ENCODE results near the gene C22orf23.
A peak's percentile ranks its signal among the peaks of the same experiment; 100 is the strongest.

The C22orf23 gene

GRCh38 chr22:37926358-37926757 is 27.0 kb downstream of the C22orf23 start:
- no peak overlapping the region for H2BK120ac ChIP-seq (ENCODE audit: insufficient read depth, low read length, poor library complexity)
- no peaks in the 10 kb centered on the region for H3K9me3 ChIP-seq (ENCODE audit: insufficient read depth, low read depth, low read length)
- no peak overlapping the region for H3K27ac ChIP-seq (ENCODE audit: low read depth, low read length)
- no peak overlapping the region for H3K23ac ChIP-seq (ENCODE audit: low read length)
- no peak overlapping the region for H2AFZ ChIP-seq (ENCODE audit: insufficient read depth, low read length, poor library complexity)
- H3K4me3 ChIP-seq (ENCODE audit: low read depth, low read length) = no peak overlapping the region
- no peak overlapping the region for H3K18ac ChIP-seq (ENCODE audit: low read length)
- peaks cover 90 to 91% of the 10 kb centered on the region in 2 experiments for H3K36me3 ChIP-seq (ENCODE audit: control insufficient read depth in 1 of 2, insufficient read depth in 2 of 2, low read length in 2 of 2)
- no peak overlapping the region for H3K14ac ChIP-seq (ENCODE audit: low read length)
- no peaks in the 10 kb centered on the region for H3K79me2 ChIP-seq (ENCODE audit: control insufficient read depth, insufficient read depth, low read length, poor library complexity)
- no peaks in the 10 kb centered on the region for H3K27me3 ChIP-seq (ENCODE audit: insufficient read depth, low read length)
- H4K91ac ChIP-seq (ENCODE audit: low read depth, low read length) = no peak overlapping the region
- H2AK5ac ChIP-seq (ENCODE audit: low read length) = no peak overlapping the region
- no peak overlapping the region for H2BK12ac ChIP-seq (ENCODE audit: low read length)
- H3K4me1 ChIP-seq (ENCODE audit: control insufficient read depth in 1 of 2, insufficient read depth in 2 of 2, low read length in 2 of 2) = no peaks in the 10 kb centered on the region
- H4K8ac ChIP-seq (ENCODE audit: low read depth, low read length) = no peak overlapping the region
- no peaks in the 10 kb centered on the region for H3K79me1 ChIP-seq (ENCODE audit: low read length)
- no peak overlapping the region for H3K4me2 ChIP-seq (ENCODE audit: low read length)
- no peak for DNase-seq
- no peak overlapping the region for H4K12ac ChIP-seq (ENCODE audit: low read depth, low read length)
- WGBS (ENCODE audit: extremely low coverage, insufficient coverage, insufficient read length) = no CpG with 5 or more reads among the region's 7 CpGs
- no peak overlapping the region for H3K9ac ChIP-seq (ENCODE audit: low read length)
- no peak overlapping the region for H3K4ac ChIP-seq (ENCODE audit: low read depth, low read length)
- no peak overlapping the region for H2BK5ac ChIP-seq (ENCODE audit: low read depth, low read length, poor library complexity)

GRCh38 chr22:37925767-37926166 is 27.6 kb downstream of the C22orf23 start:
- Histone ChIP-seq H2AFZ (ENCODE audit: insufficient read depth, low read length, poor library complexity) (no peak overlapping the region), H3K9ac (ENCODE audit: low read length) (no peak overlapping the region), H3K79me2 (ENCODE audit: control insufficient read depth, insufficient read depth, low read length, poor library complexity) (no peaks in the 10 kb centered on the region), H3K4me3 (ENCODE audit: low read depth, low read length) (no peak overlapping the region), H4K91ac (ENCODE audit: low read depth, low read length) (no peak overlapping the region), H3K27me3 (ENCODE audit: insufficient read depth, low read length) (no peaks in the 10 kb centered on the region), H2BK5ac (ENCODE audit: low read depth, low read length, poor library complexity) (no peak overlapping the region), H4K8ac (ENCODE audit: low read depth, low read length) (no peak overlapping the region), H3K36me3 (ENCODE audit: control insufficient read depth in 1 of 2, insufficient read depth in 2 of 2, low read length in 2 of 2) (peaks cover 88 to 91% of the 10 kb centered on the region in 2 experiments), H3K79me1 (ENCODE audit: low read length) (no peaks in the 10 kb centered on the region), H2AK5ac (ENCODE audit: low read length) (no peak overlapping the region), H3K4me2 (ENCODE audit: low read length) (no peak overlapping the region), H2BK12ac (ENCODE audit: low read length) (no peak overlapping the region), H2BK120ac (ENCODE audit: insufficient read depth, low read length, poor library complexity) (no peak overlapping the region), H3K4ac (ENCODE audit: low read depth, low read length) (peak overlapping the region; percentile 2), H3K23ac (ENCODE audit: low read length) (no peak overlapping the region), H3K4me1 (ENCODE audit: control insufficient read depth in 1 of 2, insufficient read depth in 2 of 2, low read length in 2 of 2) (no peaks in the 10 kb centered on the region), H3K14ac (ENCODE audit: low read length) (no peak overlapping the region), H3K18ac (ENCODE audit: low read length) (no peak overlapping the region), H3K9me3 (ENCODE audit: insufficient read depth, low read depth, low read length) (no peaks in the 10 kb centered on the region), H4K12ac (ENCODE audit: low read depth, low read length) (no peak overlapping the region), H3K27ac (ENCODE audit: low read depth, low read length) (no peak overlapping the region)
- no CpG with 5 or more reads among the region's 15 CpGs for WGBS (ENCODE audit: extremely low coverage, insufficient coverage, insufficient read length)
- no peak for DNase-seq

GRCh38 chr22:37925330-37925729 is 28.1 kb downstream of the C22orf23 start:
- Histone ChIP-seq H4K8ac (ENCODE audit: low read depth, low read length) (no peak overlapping the region), H3K23ac (ENCODE audit: low read length) (no peak overlapping the region), H3K4me1 (ENCODE audit: control insufficient read depth in 1 of 2, insufficient read depth in 2 of 2, low read length in 2 of 2) (no peaks in the 10 kb centered on the region), H3K18ac (ENCODE audit: low read length) (no peak overlapping the region), H3K9ac (ENCODE audit: low read length) (no peak overlapping the region), H3K14ac (ENCODE audit: low read length) (no peak overlapping the region), H3K4me3 (ENCODE audit: low read depth, low read length) (no peak overlapping the region), H3K27ac (ENCODE audit: low read depth, low read length) (no peak overlapping the region), H3K4me2 (ENCODE audit: low read length) (no peak overlapping the region), H4K12ac (ENCODE audit: low read depth, low read length) (no peak overlapping the region), H3K27me3 (ENCODE audit: insufficient read depth, low read length) (no peaks in the 10 kb centered on the region), H2AK5ac (ENCODE audit: low read length) (no peak overlapping the region), H3K36me3 (ENCODE audit: control insufficient read depth in 1 of 2, insufficient read depth in 2 of 2, low read length in 2 of 2) (peaks cover 87 to 88% of the 10 kb centered on the region in 2 experiments), H3K4ac (ENCODE audit: low read depth, low read length) (no peak overlapping the region), H2BK5ac (ENCODE audit: low read depth, low read length, poor library complexity) (no peak overlapping the region), H2AFZ (ENCODE audit: insufficient read depth, low read length, poor library complexity) (no peak overlapping the region), H2BK120ac (ENCODE audit: insufficient read depth, low read length, poor library complexity) (no peak overlapping the region), H3K79me2 (ENCODE audit: control insufficient read depth, insufficient read depth, low read length, poor library complexity) (no peaks in the 10 kb centered on the region), H2BK12ac (ENCODE audit: low read length) (no peak overlapping the region), H3K79me1 (ENCODE audit: low read length) (no peaks in the 10 kb centered on the region), H3K9me3 (ENCODE audit: insufficient read depth, low read depth, low read length) (no peaks in the 10 kb centered on the region), H4K91ac (ENCODE audit: low read depth, low read length) (no peak overlapping the region)
- DNase-seq = no peak
- WGBS (ENCODE audit: extremely low coverage, insufficient coverage, insufficient read length) = no CpG with 5 or more reads among the region's 3 CpGs

- no peak overlapping the region for H4K8ac ChIP-seq (ENCODE audit: low read depth, low read length)
- no peak overlapping the region for H3K9ac ChIP-seq (ENCODE audit: low read length)
- no peak overlapping the region for H3K18ac ChIP-seq (ENCODE audit: low read length)
- no peaks in the 10 kb centered on the region for H3K79me1 ChIP-seq (ENCODE audit: low read length)
- no peak for DNase-seq
- H4K91ac ChIP-seq (ENCODE audit: low read depth, low read length) = no peak overlapping the region
- no peak overlapping the region for H3K14ac ChIP-seq (ENCODE audit: low read length)
- H2AFZ ChIP-seq (ENCODE audit: insufficient read depth, low read length, poor library complexity) = no peak overlapping the region
- H4K12ac ChIP-seq (ENCODE audit: low read depth, low read length) = no peak overlapping the region
- H3K4ac ChIP-seq (ENCODE audit: low read depth, low read length) = peak overlapping the region; percentile 8
- no peak overlapping the region for H3K4me3 ChIP-seq (ENCODE audit: low read depth, low read length)
- no peaks in the 10 kb centered on the region for H3K4me1 ChIP-seq (ENCODE audit: control insufficient read depth in 1 of 2, insufficient read depth in 2 of 2, low read length in 2 of 2)
- H3K36me3 ChIP-seq (ENCODE audit: control insufficient read depth in 1 of 2, insufficient read depth in 2 of 2, low read length in 2 of 2) = peaks cover 85 to 87% of the 10 kb centered on the region in 2 experiments
- no peaks in the 10 kb centered on the region for H3K27me3 ChIP-seq (ENCODE audit: insufficient read depth, low read length)
- no peak overlapping the region for H2AK5ac ChIP-seq (ENCODE audit: low read length)
- no CpG with 5 or more reads among the region's 18 CpGs for WGBS (ENCODE audit: extremely low coverage, insufficient coverage, insufficient read length)
- H2BK120ac ChIP-seq (ENCODE audit: insufficient read depth, low read length, poor library complexity) = no peak overlapping the region
- H3K9me3 ChIP-seq (ENCODE audit: insufficient read depth, low read depth, low read length) = no peaks in the 10 kb centered on the region
- H2BK12ac ChIP-seq (ENCODE audit: low read length) = no peak overlapping the region
- H3K23ac ChIP-seq (ENCODE audit: low read length) = no peak overlapping the region
- no peaks in the 10 kb centered on the region for H3K79me2 ChIP-seq (ENCODE audit: control insufficient read depth, insufficient read depth, low read length, poor library complexity)
- H3K4me2 ChIP-seq (ENCODE audit: low read length) = no peak overlapping the region
- H3K27ac ChIP-seq (ENCODE audit: low read depth, low read length) = no peak overlapping the region
- H2BK5ac ChIP-seq (ENCODE audit: low read depth, low read length, poor library complexity) = no peak overlapping the region
Measured at GRCh38 chr22:37924386-37925065, 28.9 kb downstream of the C22orf23 start.
